Measurements from ENCODE around the gene PNPLA8. TPM values are rescaled to one million over a fixed set of nuclear protein-coding genes. Genes with fewer than 3 reads are reported as not detected.

The PNPLA8 gene
- total and polyA plus RNA-seq, 2 donors (not counting 3 experiments of a cell fraction or from before 2014, with no cell fraction given) = 5.9 to 19.9 TPM

DNA sequence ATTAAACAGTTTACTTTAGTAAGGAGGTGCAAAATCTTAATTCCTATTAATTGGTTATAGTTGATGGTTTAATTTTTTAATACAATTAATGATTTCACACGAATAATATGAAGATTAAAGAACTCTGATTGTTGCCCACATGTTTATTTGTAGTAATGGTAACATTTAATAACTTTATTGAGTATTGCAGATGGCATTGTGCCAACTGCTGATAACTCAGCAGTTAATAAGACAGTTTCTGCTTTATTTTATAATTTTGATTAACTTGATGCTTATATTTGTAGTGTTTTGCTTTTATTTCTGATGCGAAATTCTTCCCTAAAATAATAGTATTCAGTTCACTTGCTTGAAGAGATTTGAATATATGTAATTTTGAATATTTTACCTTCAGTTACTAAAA, 46.5 kb upstream of the PNPLA8 start:
- TF ChIP-seq POLR2A (IDR thresholded peaks at IDR 0.05; ENCODE audit: low read depth, low read length) = no peak
- TF ChIP-seq JUN (IDR thresholded peaks at IDR 0.05; ENCODE audit: borderline replicate concordance, insufficient read depth, insufficient read length, low read depth) = no peak
- TF ChIP-seq GATA2 (IDR thresholded peaks at IDR 0.05; ENCODE audit: insufficient read depth, insufficient read length, low read depth, low read length) = no peak
- TF ChIP-seq, protein P1, sequence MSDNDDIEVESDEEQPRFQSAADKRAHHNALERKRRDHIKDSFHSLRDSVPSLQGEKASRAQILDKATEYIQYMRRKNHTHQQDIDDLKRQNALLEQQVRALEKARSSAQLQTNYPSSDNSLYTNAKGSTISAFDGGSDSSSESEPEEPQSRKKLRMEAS (IDR thresholded peaks at IDR 0.05; ENCODE audit: insufficient read depth, insufficient read length) = no peak
- TF ChIP-seq, protein P2, sequence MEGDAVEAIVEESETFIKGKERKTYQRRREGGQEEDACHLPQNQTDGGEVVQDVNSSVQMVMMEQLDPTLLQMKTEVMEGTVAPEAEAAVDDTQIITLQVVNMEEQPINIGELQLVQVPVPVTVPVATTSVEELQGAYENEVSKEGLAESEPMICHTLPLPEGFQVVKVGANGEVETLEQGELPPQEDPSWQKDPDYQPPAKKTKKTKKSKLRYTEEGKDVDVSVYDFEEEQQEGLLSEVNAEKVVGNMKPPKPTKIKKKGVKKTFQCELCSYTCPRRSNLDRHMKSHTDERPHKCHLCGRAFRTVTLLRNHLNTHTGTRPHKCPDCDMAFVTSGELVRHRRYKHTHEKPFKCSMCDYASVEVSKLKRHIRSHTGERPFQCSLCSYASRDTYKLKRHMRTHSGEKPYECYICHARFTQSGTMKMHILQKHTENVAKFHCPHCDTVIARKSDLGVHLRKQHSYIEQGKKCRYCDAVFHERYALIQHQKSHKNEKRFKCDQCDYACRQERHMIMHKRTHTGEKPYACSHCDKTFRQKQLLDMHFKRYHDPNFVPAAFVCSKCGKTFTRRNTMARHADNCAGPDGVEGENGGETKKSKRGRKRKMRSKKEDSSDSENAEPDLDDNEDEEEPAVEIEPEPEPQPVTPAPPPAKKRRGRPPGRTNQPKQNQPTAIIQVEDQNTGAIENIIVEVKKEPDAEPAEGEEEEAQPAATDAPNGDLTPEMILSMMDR (IDR thresholded peaks at IDR 0.05; ENCODE audit: extremely low read depth in 1 of 2, insufficient read depth in 1 of 2, low read depth in 1 of 2, low read length in 2 of 2) = no peak
- no peak for TF ChIP-seq MYC (IDR thresholded peaks at IDR 0.05; ENCODE audit: low read depth, low read length)
- no peak for TF ChIP-seq EZH2 (IDR thresholded peaks at IDR 0.05; ENCODE audit: borderline replicate concordance, low read depth, low read length, severe bottlenecking)
- TF ChIP-seq POLR2AphosphoS5 (IDR thresholded peaks at IDR 0.05; ENCODE audit: insufficient read depth, low read depth, low read length) = no peak
- no peak for TF ChIP-seq FOS (IDR thresholded peaks at IDR 0.05; ENCODE audit: borderline replicate concordance, insufficient read depth, low read length)
- no peaks in the 10 kb centered on the region for H3K27me3 ChIP-seq (ENCODE audit: control insufficient read depth in 2 of 2, insufficient read depth in 2 of 2, low read length in 2 of 2)
- H2AFZ ChIP-seq (ENCODE audit: low read depth, low read length) = no peak overlapping the region
- H3K4me3 ChIP-seq (replicated peaks in 1 of 3; ENCODE audit: insufficient read depth in 1 of 3, low read depth in 1 of 3, low read length in 3 of 3) = no peak overlapping the region
- dilution Hi-C loops (cut with MboI; ENCODE audit: extremely low pct_ligation_motif_present, low sequenced_read_pairs) (no loop called here), intact Hi-C loops (cut with micrococcal nuclease) (no loop called here)
- no peaks in the 10 kb centered on the region for H4K20me1 ChIP-seq (replicated peaks; ENCODE audit: control insufficient read depth, extremely low read depth, insufficient read depth, low read length)
- no peaks in the 10 kb centered on the region for H3K9me3 ChIP-seq (replicated peaks; ENCODE audit: control insufficient read depth, insufficient read depth, low read length)
- no peaks in the 10 kb centered on the region for H3K9me1 ChIP-seq (replicated peaks; ENCODE audit: control insufficient read depth, extremely low read depth, insufficient read depth, low read length)
- ChIA-PET POLR2A (no interaction called here), CTCF (no interaction called here)
- no TSS peak for BruUV-seq (replicated peaks)
- FAIRE-seq (no peak), DNase-seq (ENCODE audit: low read depth, low spot score) (no peak)
- no peak overlapping the region for H3K9ac ChIP-seq (replicated peaks; ENCODE audit: extremely low read depth, insufficient read depth, low read length)
- no peak overlapping the region for H3K27ac ChIP-seq (ENCODE audit: insufficient read depth, low read depth, low read length)
- H3K36me3 ChIP-seq (ENCODE audit: control insufficient read depth in 2 of 2, extremely low read depth in 1 of 2, insufficient read depth in 2 of 2, low read length in 2 of 2) = peaks cover 3 to 7% of the 10 kb centered on the region in 2 experiments
- peaks cover 28% of the 10 kb centered on the region for H3K4me1 ChIP-seq (ENCODE audit: control insufficient read depth, extremely low read depth, insufficient read depth, low read length)
- H3K79me2 ChIP-seq (ENCODE audit: control insufficient read depth, insufficient read depth, low read length) = peaks cover 26% of the 10 kb centered on the region
- no peak overlapping the region for H3K4me2 ChIP-seq (ENCODE audit: insufficient read depth, low read length)

Data from endothelial cell of umbilical vein (primary cell).